OCI-LY3 (cell line): Measurements from ENCODE around the gene CPLANE2.
"Not testable (repeated sequence)": the region's sequence is repeated elsewhere in the genome, so short reads cannot be mapped to it uniquely, and the experiment has no call there.

Experiments used
- H2AFZ ChIP-seq: fragments of 200-600, 300-600 bp; shearing (Covaris generic); 2 replicates; pipeline ENCODE4 v1.6.0; 2014; ENCODE audit warnings: antibody characterized with exemption, low read depth, low read length
- H3K27ac ChIP-seq: fragments of 200-600, 300-600 bp; sonication (generic); 2 replicates; pipeline ENCODE4 v1.5.1; 2014; ENCODE audit warnings: mild to moderate bottlenecking, low read length, moderate library complexity, mixed read lengths
- H3K27me3 ChIP-seq: fragments of 200-600, 300-600 bp; sonication (generic); 2 replicates; pipeline ENCODE4 v1.6.1; 2014; ENCODE audit warnings: low read depth, low read length, mixed read lengths
- H3K36me3 ChIP-seq: fragments of 200-600, 300-600 bp; sonication (generic); replicated peaks from 2 replicates; pipeline ENCODE3; 2014; ENCODE audit warnings: low read depth, low read length, mixed read lengths
- H3K4me1 ChIP-seq: fragments of 300-600, 200-600 bp; sonication (generic); 2 replicates; pipeline ENCODE4 v1.6.1; 2014; ENCODE audit warnings: low read length, mixed read lengths
- H3K4me2 ChIP-seq: fragments of 200-600, 300-600 bp; sonication (generic); 2 replicates; pipeline ENCODE4 v1.6.1; 2014; ENCODE audit warnings: low read length, mixed read lengths
- H3K4me3 ChIP-seq: fragments of 300-600, 200-600 bp; sonication (generic); 2 replicates; pipeline ENCODE4 v1.5.1; 2014; ENCODE audit warnings: antibody characterized with exemption, mild to moderate bottlenecking, low read length, moderate library complexity
- H3K79me2 ChIP-seq: fragments of 300-600, 200-600 bp; shearing (Covaris generic); 2 replicates; pipeline ENCODE4 v1.6.1; 2014; ENCODE audit warnings: mild to moderate bottlenecking, low read length, mixed read lengths
- H3K9ac ChIP-seq: fragments of 300-600, 200-600 bp; shearing (Covaris generic); 2 replicates; pipeline ENCODE4 v1.6.0; 2014; ENCODE audit warnings: mild to moderate bottlenecking, low read length, moderate library complexity
- H3K9me3 ChIP-seq: fragments of 200-600, 300-600 bp; shearing (Covaris generic); 2 replicates; pipeline ENCODE4 v1.6.1; 2014; ENCODE audit warnings: low read length, mixed read lengths; ENCODE audit not compliant: insufficient read depth
- H4K20me1 ChIP-seq: fragments of 200-600, 300-600 bp; sonication (generic); 2 replicates; pipeline ENCODE4 v1.6.1; 2016; ENCODE audit warnings: low read length, mixed read lengths; ENCODE audit not compliant: insufficient read depth
- EZH2phosphoT487 ChIP-seq: fragments of 200-600 bp; shearing (Covaris generic); IDR thresholded peaks from 2 replicates; pipeline ENCODE4 v1.6.1; 2018; ENCODE audit warnings: antibody characterized with exemption, mixed run types, low read depth
- TF ChIP-seq, protein P1 (sequence below): fragments of 200-600, 300-600 bp; sonication (generic); IDR thresholded peaks from 2 replicates; pipeline ENCODE4 v1.5.1; 2014; ENCODE audit warnings: antibody characterized with exemption, low read length, low read depth

The CPLANE2 gene

DNA sequence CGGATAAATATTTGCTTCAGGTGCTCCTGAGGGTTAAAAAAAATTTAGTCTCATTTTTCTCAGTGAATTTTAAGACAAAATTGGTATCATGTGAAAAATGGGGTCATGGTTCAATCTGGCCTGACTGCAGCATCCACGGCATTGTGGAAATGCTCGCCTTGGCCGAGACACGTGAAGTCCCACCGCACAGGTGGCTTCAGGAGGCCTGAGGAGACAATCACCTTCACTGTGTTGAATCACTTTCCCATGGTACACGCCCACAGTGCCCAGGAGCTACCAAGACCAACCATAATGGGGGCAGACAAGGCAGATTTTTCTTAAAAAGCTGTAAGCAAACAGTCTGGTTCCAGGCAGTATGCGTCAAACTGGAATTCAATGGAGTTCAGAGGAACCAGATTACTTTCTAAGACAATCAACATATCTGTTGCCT is 11.0 kb upstream of the CPLANE2 start:
- Histone ChIP-seq H3K4me2 (no peak overlapping the region), H3K27ac (no peak overlapping the region)

DNA sequence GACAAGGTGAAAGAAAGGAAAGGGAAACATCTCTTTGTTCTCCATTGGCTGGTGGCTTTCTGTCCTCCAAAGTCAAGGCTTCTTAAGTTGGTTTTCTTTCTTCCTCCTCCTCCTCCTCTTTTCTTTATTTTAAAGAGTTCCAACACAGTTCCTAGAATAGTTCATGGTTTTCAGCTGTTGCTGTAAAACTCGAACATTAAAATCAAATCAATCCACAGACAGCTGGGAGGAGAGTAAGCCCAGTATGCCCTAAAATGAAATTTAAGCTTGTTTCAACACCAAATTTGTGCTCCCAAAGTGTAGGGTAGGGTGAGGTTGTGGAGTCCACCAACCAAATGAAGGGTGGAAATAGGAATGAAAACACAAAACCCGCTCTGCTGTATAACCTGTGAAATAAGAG is 10.5 kb upstream of the CPLANE2 start:
- no peak overlapping the region for H3K4me2 ChIP-seq
- H4K20me1 ChIP-seq, result no peaks in the 10 kb centered on the region
- no peaks in the 10 kb centered on the region for H3K27me3 ChIP-seq
- no peak for TF ChIP-seq EZH2phosphoT487
- TF ChIP-seq, protein P1, sequence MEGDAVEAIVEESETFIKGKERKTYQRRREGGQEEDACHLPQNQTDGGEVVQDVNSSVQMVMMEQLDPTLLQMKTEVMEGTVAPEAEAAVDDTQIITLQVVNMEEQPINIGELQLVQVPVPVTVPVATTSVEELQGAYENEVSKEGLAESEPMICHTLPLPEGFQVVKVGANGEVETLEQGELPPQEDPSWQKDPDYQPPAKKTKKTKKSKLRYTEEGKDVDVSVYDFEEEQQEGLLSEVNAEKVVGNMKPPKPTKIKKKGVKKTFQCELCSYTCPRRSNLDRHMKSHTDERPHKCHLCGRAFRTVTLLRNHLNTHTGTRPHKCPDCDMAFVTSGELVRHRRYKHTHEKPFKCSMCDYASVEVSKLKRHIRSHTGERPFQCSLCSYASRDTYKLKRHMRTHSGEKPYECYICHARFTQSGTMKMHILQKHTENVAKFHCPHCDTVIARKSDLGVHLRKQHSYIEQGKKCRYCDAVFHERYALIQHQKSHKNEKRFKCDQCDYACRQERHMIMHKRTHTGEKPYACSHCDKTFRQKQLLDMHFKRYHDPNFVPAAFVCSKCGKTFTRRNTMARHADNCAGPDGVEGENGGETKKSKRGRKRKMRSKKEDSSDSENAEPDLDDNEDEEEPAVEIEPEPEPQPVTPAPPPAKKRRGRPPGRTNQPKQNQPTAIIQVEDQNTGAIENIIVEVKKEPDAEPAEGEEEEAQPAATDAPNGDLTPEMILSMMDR, result no peak
- no peak overlapping the region for H3K27ac ChIP-seq
- H3K9me3 ChIP-seq, result no peaks in the 10 kb centered on the region
- H2AFZ ChIP-seq, result no peak overlapping the region
- H3K9ac ChIP-seq, result no peak overlapping the region
- H3K4me3 ChIP-seq, result no peak overlapping the region
- peaks cover 18% of the 10 kb centered on the region for H3K4me1 ChIP-seq
- peaks cover 6% of the 10 kb centered on the region for H3K36me3 ChIP-seq
- H3K79me2 ChIP-seq, result no peaks in the 10 kb centered on the region

More for the DNA sequence above, 11.0 kb upstream of the CPLANE2 start:
- Histone ChIP-seq H3K79me2 (no peaks in the 10 kb centered on the region), H3K4me1 (peaks cover 18% of the 10 kb centered on the region), H3K27me3 (no peaks in the 10 kb centered on the region), H3K9ac (no peak overlapping the region), H3K9me3 (no peaks in the 10 kb centered on the region), H4K20me1 (no peaks in the 10 kb centered on the region), H3K36me3 (peaks cover 6% of the 10 kb centered on the region), H3K4me3 (no peak overlapping the region), H2AFZ (no peak overlapping the region)
- TF ChIP-seq EZH2phosphoT487, result no peak
- TF ChIP-seq, protein P1, result no peak

DNA sequence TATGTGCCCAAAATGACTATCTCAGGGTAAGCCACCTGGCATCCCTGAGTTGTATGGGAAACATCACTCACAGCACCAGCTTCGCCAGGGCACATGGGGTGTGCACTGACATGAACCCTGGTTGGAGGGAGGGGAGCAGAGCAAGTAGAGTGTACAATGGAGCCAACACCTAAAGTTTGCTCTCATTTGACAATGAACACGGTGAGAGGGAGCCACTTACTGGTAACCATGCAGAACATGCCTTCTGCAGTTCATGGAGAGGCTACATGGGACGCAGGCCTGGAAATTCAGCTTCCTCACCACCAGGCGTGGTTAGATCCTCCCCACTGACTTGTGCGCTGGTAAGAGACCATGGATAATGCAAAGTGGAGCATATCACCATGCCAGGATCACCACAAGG is 10.0 kb upstream of the CPLANE2 start:
- Histone ChIP-seq H3K36me3 (peaks cover 6% of the 10 kb centered on the region), H3K4me2 (no peak overlapping the region), H3K27ac (no peak overlapping the region), H3K27me3 (no peaks in the 10 kb centered on the region), H3K4me1 (peaks cover 18% of the 10 kb centered on the region), H3K79me2 (no peaks in the 10 kb centered on the region), H3K4me3 (no peak overlapping the region), H4K20me1 (no peaks in the 10 kb centered on the region), H3K9ac (no peak overlapping the region), H3K9me3 (no peaks in the 10 kb centered on the region), H2AFZ (no peak overlapping the region)
- no peak for TF ChIP-seq EZH2phosphoT487
- TF ChIP-seq, protein P1, result no peak

DNA sequence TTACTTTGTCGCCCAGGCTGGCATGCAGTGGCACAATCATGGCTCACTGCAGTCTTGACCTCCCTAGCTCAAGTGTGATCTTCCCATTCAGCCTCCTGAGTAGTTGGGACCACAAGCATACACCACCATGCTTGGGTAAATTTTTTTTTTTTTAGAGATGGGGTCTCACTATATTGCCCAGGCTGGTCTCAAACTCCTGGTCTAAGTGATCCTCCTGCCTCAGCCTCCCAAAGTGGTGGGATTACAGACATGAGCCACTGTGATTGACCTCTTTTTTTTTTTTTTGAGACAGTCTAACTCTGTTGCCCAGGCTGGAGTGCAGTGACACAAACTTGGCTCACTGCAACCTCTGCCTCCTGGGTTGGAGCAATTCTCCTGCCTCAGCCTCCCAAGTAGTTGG is 9.3 kb upstream of the CPLANE2 start:
- H3K4me1 ChIP-seq, result peaks cover 18% of the 10 kb centered on the region
- H3K36me3 ChIP-seq, H3K9me3 ChIP-seq, H3K27me3 ChIP-seq, H3K4me3 ChIP-seq, H3K4me2 ChIP-seq, H3K79me2 ChIP-seq, H4K20me1 ChIP-seq, H3K9ac ChIP-seq, H2AFZ ChIP-seq, H3K27ac ChIP-seq: not testable (repeated sequence)
